CD4-positive, alpha-beta T cell (primary cell): ENCODE data around the gene TWF2. TPM values are rescaled to one million over a fixed set of nuclear protein-coding genes. Genes with fewer than 3 reads are reported as not detected.

Experiments
- ATAC-seq: fragments of 200-7000 bp; cut with Tn5 transposase; one replicate; pipeline ENCODE4 v1.10.0; 2022; ENCODE audit warnings: mild to moderate bottlenecking; ENCODE audit not compliant: poor library complexity
- CTCF ChIA-PET: fragments of 350-600 bp; sonication (Branson Sonifier 250); formaldehyde crosslinking; loops from one replicate; lab custom pipeline; 2021; ENCODE audit warnings: antibody characterized with exemption, inconsistent platforms; lab: Charles Lee
- POLR2A ChIA-PET: fragments of 350-600 bp; sonication (Branson Sonifier 250); formaldehyde crosslinking; loops from one replicate; lab custom pipeline; 2021; ENCODE audit warnings: antibody characterized with exemption, inconsistent platforms; lab: Charles Lee
- DNase-seq, 14 experiments: peaks; one replicate each; pipeline ENCODE4 v3.0.0-alpha.2; 2013 to 2020; ENCODE audit warnings: mixed read lengths in 2 of 14
- H3K27ac ChIP-seq, 2 donors: one replicate each; pipeline versions ENCODE4 v1.5.1 to v1.7.0; 2013; ENCODE audit warnings: low read length in 2 of 2, low read depth in 1 of 2, mild to moderate bottlenecking in 1 of 2
- H3K27me3 ChIP-seq, 2 experiments: 1 replicate in 1 of 2; 2 replicates in 1 of 2; pipeline versions ENCODE4 v1.6.1 to v1.7.0; 2013; ENCODE audit warnings: low read length in 2 of 2, control low read depth in 1 of 2, mild to moderate bottlenecking in 1 of 2, moderate library complexity in 1 of 2; ENCODE audit not compliant: insufficient read depth in 2 of 2, control insufficient read depth in 1 of 2
- H3K36me3 ChIP-seq: one replicate; pipeline ENCODE4 v1.6.1; 2013; ENCODE audit warnings: low read length, control low read depth; ENCODE audit not compliant: insufficient read depth
- H3K4me1 ChIP-seq: one replicate; pipeline ENCODE4 v1.6.1; 2013; ENCODE audit warnings: low read length, control low read depth; ENCODE audit not compliant: insufficient read depth
- H3K4me3 ChIP-seq: one replicate; pipeline ENCODE4 v1.5.1; 2013; ENCODE audit warnings: mild to moderate bottlenecking, low read length, moderate library complexity
- H3K9me3 ChIP-seq, 2 experiments: 1 replicate in 1 of 2; 2 replicates in 1 of 2; pipeline versions ENCODE4 v1.6.1 to v1.7.0; 2013; ENCODE audit warnings: low read length in 2 of 2, mild to moderate bottlenecking in 2 of 2, control low read depth in 1 of 2, moderate library complexity in 1 of 2; ENCODE audit not compliant: control insufficient read depth in 1 of 2, insufficient read depth in 1 of 2
- H3K27ac Mint-ChIP-seq: one replicate; pipeline ENCODE4 v1.8.0; 2020; ENCODE audit warnings: mixed read lengths
- H3K27me3 Mint-ChIP-seq: one replicate; pipeline ENCODE4 v1.8.0; 2021; ENCODE audit warnings: mixed read lengths
- H3K36me3 Mint-ChIP-seq: one replicate; pipeline ENCODE4 v1.8.0; 2021; ENCODE audit warnings: low read depth, mixed read lengths
- H3K4me1 Mint-ChIP-seq: one replicate; pipeline ENCODE4 v1.8.0; 2021; ENCODE audit warnings: low read depth, mixed read lengths
- H3K4me3 Mint-ChIP-seq: one replicate; pipeline ENCODE4 v1.8.0; 2020; ENCODE audit warnings: mild to moderate bottlenecking, mixed read lengths
- H3K9me3 Mint-ChIP-seq: one replicate; pipeline ENCODE4 v1.8.0; 2020; ENCODE audit warnings: mixed read lengths
- CTCF ChIP-seq: fragments of 200-600 bp; IDR thresholded peaks from one replicate; pipeline ENCODE4 v1.8.0; 2022; ENCODE audit warnings: antibody characterized with exemption, mild to moderate bottlenecking
- intact Hi-C, 2 experiments: fragments of 100-400 bp; cut with DNase I in 1 of 2; cut with micrococcal nuclease in 1 of 2; formaldehyde crosslinking; loops; one replicate each; pipeline versions ENCODE4 v1.15.1 to v1.9.0; 2023 to 2025; cut with DNase I, micrococcal nuclease
- total RNA-seq, 174 experiments: library from RNA in 2 of 174; stranded (reverse) in 2 of 174; gene quantifications; one replicate each; pipeline ENCODE4 v1.2.3 and lab custom pipeline; 2021 to 2026

The TWF2 gene
- total RNA-seq, 2 experiments from 2014 or later, result 17.4 to 21.7 TPM

GRCh38 chr3:52246264-52246620 is 7.3 kb upstream of the TWF2 start:
- H3K4me3 Mint-ChIP-seq, result peak overlapping the region; percentile 88
- intact Hi-C loops, result no loop called here
- peaks cover 43% of the 10 kb centered on the region for H3K36me3 ChIP-seq
- peak overlapping the region; percentile 91 for H3K4me3 ChIP-seq
- no peaks in the 10 kb centered on the region for H3K27me3 ChIP-seq
- TF ChIP-seq CTCF, result no peak
- DNase-seq, result no peak
- ChIA-PET POLR2A (interaction anchor here (0.9 to 19.7 kb wide), 11 partner anchors 4 to 862 kb away, joined by 3 to 538 read pairs (median 17); partner anchors contain the start of genes GLYCTK, MANF, PPM1M and TWF2), CTCF (interaction anchor here (0.6 to 1.8 kb wide), 5 partner anchors 15 to 93 kb away, joined by 3 to 5 read pairs (median 5); partner anchors contain the start of gene WDR82)
- H3K4me1 ChIP-seq, result peaks cover 82% of the 10 kb centered on the region
- peaks cover 83% of the 10 kb centered on the region for H3K4me1 Mint-ChIP-seq
- no peaks in the 10 kb centered on the region for H3K9me3 Mint-ChIP-seq
- no peaks in the 10 kb centered on the region for H3K9me3 ChIP-seq
- H3K36me3 Mint-ChIP-seq, result peaks cover 45% of the 10 kb centered on the region
- H3K27ac ChIP-seq, result peak overlapping the region; percentile 90 to 95
- peak; percentile 17 for ATAC-seq
- H3K27me3 Mint-ChIP-seq, result no peaks in the 10 kb centered on the region
- H3K27ac Mint-ChIP-seq, result peak overlapping the region; percentile 95

DNA sequence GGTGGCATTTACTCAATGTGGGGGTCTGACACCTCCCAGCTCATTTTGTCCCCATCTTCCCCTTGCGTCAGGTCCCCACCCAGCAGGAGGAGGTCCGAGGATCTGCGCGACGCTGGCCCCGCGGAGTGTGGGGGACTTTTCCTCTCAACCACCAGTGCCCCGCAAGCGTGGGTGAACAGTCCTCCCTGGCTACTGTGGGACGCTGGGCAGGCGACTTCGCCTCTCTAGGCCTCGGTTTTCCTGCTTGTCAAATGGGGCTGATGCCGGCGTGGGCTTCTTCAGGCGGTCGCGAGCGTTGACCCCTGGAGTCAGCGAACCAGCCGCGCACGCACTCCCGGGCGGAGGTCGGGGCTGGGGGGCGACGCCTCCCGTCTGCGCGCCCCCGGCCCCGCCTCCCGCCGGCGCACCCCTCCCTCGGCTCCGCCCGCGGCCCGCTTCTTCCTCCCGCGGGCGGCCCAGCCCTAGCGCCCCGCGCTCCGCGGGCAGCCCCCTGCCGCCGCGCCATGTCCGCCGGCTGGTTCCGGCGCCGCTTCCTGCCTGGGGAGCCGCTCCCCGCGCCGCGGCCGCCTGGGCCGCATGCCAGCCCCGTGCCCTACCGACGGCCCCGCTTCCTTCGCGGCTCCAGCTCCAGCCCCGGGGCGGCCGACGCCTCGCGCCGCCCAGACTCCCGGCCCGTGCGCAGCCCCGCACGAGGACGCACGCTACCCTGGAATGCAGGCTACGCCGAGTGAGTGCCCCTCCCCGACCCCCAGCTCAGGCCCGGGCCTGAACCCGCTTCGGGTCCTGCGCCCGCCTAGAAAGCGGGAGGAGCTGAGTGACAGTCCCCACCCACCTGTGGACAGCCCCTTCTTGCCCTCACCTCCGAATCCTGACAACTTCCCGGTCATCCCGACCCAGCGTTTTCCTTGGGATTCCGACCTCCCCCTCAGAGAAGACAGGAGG is 6.6 kb upstream of the TWF2 start, which contains the start of gene PPM1M:
Gene PPM1M, plus strand, starts transcription at position 438 of the 942 bp plus-strand sequence. Its CDS starts 66 bp downstream, at position 504.
- POLR2A ChIA-PET, result interaction anchor here (0.9 to 19.7 kb wide), 12 partner anchors 3 to 861 kb away, joined by 3 to 538 read pairs (median 11); partner anchors contain the start of genes GLYCTK, MANF, PPM1M and TWF2

More for the DNA sequence above, 6.6 kb upstream of the TWF2 start, which contains the start of gene PPM1M:
- peak; percentile 64 for ATAC-seq
- H3K4me3 ChIP-seq, result peak within 1 kb of the TSS; percentile 91
- Mint-ChIP-seq H3K27me3 (no peaks in the 10 kb centered on the region), H3K4me1 (peaks cover 87% of the 10 kb centered on the region), H3K9me3 (no peaks in the 10 kb centered on the region), H3K36me3 (peaks cover 48% of the 10 kb centered on the region), H3K4me3 (peak within 1 kb of the TSS; percentile 88), H3K27ac (peak within 1 kb of the TSS; percentile 95)
- H3K36me3 ChIP-seq, result peaks cover 36% of the 10 kb centered on the region
- no peaks in the 10 kb centered on the region for H3K27me3 ChIP-seq
- CTCF ChIA-PET, result interaction anchor here (0.6 to 1.8 kb wide), 5 partner anchors 14 to 94 kb away, joined by 3 to 5 read pairs (median 5); partner anchors contain the start of gene WDR82
- peak within 1 kb of the TSS; percentile 90 to 95 for H3K27ac ChIP-seq
- no peak for TF ChIP-seq CTCF
- H3K4me1 ChIP-seq, result peaks cover 82% of the 10 kb centered on the region
- H3K9me3 ChIP-seq, result no peaks in the 10 kb centered on the region
- DNase-seq, result peak in 13 of 14 experiments; percentile 28 to 90 (median 65)
- intact Hi-C loops, result no loop called here
